IPS-18c (cell line): ENCODE data around the gene ART3.
"Not testable (repeated sequence)": the region's sequence is repeated elsewhere in the genome, so short reads cannot be mapped to it uniquely, and the experiment has no call there.

Experiments
- H3K4me3 ChIP-seq: 2 replicates; pipeline ENCODE4 v1.7.0; 2013; ENCODE audit warnings: low read depth, mild to moderate bottlenecking, low read length, moderate library complexity; ENCODE audit not compliant: insufficient read depth
- H3K9me3 ChIP-seq: one replicate; pipeline ENCODE4 v1.6.1; 2013; ENCODE audit warnings: mild to moderate bottlenecking, low read length, moderate library complexity; ENCODE audit not compliant: control insufficient read depth, insufficient read depth

Gene ART3

GRCh38 chr4:76074468-76074867, at the start of gene ART3:
TSS of gene ART3 (plus strand) at chr4:76074709. CDS start at chr4:76075890, 1,181 bp downstream.
- Histone ChIP-seq H3K9me3 (no peaks in the 10 kb centered on the region), H3K4me3 (no peak within 1 kb of the TSS)

- no peaks in the 10 kb centered on the region for H3K9me3 ChIP-seq
- no peak overlapping the region for H3K4me3 ChIP-seq
Observed at GRCh38 chr4:76028350-76028765, 46.2 kb upstream of the ART3 start.

GRCh38 chr4:76029300-76029699, 45.2 kb upstream of the ART3 start:
- Histone ChIP-seq H3K9me3 (no peaks in the 10 kb centered on the region), H3K4me3 (no peak overlapping the region)

GRCh38 chr4:76035141-76035540, 39.4 kb upstream of the ART3 start:
- Histone ChIP-seq H3K9me3 (no peaks in the 10 kb centered on the region), H3K4me3 (no peak overlapping the region)

GRCh38 chr4:76035799-76036380, 38.6 kb upstream of the ART3 start, which contains the start of gene CXCL11:
TSS of gene CXCL11 (minus strand) at chr4:76036070. CDS start at chr4:76035987, 83 bp downstream.
- Histone ChIP-seq H3K4me3 (no peak within 1 kb of the TSS), H3K9me3 (no peaks in the 10 kb centered on the region)

GRCh38 chr4:76036855-76037254, 37.7 kb upstream of the ART3 start:
- H3K4me3 ChIP-seq: no peak overlapping the region
- H3K9me3 ChIP-seq: no peaks in the 10 kb centered on the region

GRCh38 chr4:76042241-76042998, 32.1 kb upstream of the ART3 start:
- not testable (repeated sequence) for H3K4me3 ChIP-seq

GRCh38 chr4:76043306-76043705, 31.2 kb upstream of the ART3 start:
- H3K4me3 ChIP-seq, H3K9me3 ChIP-seq: not testable (repeated sequence)

More at GRCh38 chr4:76042241-76042998, 32.1 kb upstream of the ART3 start:
- H3K9me3 ChIP-seq: not testable (repeated sequence)

- H3K9me3 ChIP-seq, H3K4me3 ChIP-seq: not testable (repeated sequence)
Observed at GRCh38 chr4:76044686-76045085, 29.8 kb upstream of the ART3 start.

GRCh38 chr4:76049860-76050416, 24.6 kb upstream of the ART3 start:
- H3K4me3 ChIP-seq: 0 out of 2 replicates have a peak overlapping the region, but pooled peaks have one; percentile 21
- not testable (repeated sequence) for H3K9me3 ChIP-seq

GRCh38 chr4:76050560-76051050, 23.9 kb upstream of the ART3 start:
- H3K9me3 ChIP-seq, H3K4me3 ChIP-seq: not testable (repeated sequence)

- H3K4me3 ChIP-seq: no peak overlapping the region
- no peaks in the 10 kb centered on the region for H3K9me3 ChIP-seq
Observed at GRCh38 chr4:76053730-76054129, 20.8 kb upstream of the ART3 start.

- Histone ChIP-seq H3K4me3 (no peak overlapping the region), H3K9me3 (no peaks in the 10 kb centered on the region)
Observed at GRCh38 chr4:76055016-76055415, 19.5 kb upstream of the ART3 start.

- H3K9me3 ChIP-seq: no peaks in the 10 kb centered on the region
- no peak overlapping the region for H3K4me3 ChIP-seq
Observed at GRCh38 chr4:76055421-76055820, 19.1 kb upstream of the ART3 start.

- H3K9me3 ChIP-seq: no peaks in the 10 kb centered on the region
- no peak overlapping the region for H3K4me3 ChIP-seq
Observed at GRCh38 chr4:76058302-76058701, 16.2 kb upstream of the ART3 start.

GRCh38 chr4:76058888-76059426, 15.6 kb upstream of the ART3 start:
- H3K4me3 ChIP-seq: no peak overlapping the region
- no peaks in the 10 kb centered on the region for H3K9me3 ChIP-seq

- H3K9me3 ChIP-seq: no peaks in the 10 kb centered on the region
- no peak overlapping the region for H3K4me3 ChIP-seq
Observed at GRCh38 chr4:76059750-76060149, 14.8 kb upstream of the ART3 start.

- H3K9me3 ChIP-seq: no peaks in the 10 kb centered on the region
- H3K4me3 ChIP-seq: no peak overlapping the region
Observed at GRCh38 chr4:76060506-76060905, 14.0 kb upstream of the ART3 start.
